Astrocyte of the spinal cord (primary cell): Measurements from ENCODE around the gene MAPKBP1.
"Not testable (repeated sequence)": the region's sequence is repeated elsewhere in the genome, so short reads cannot be mapped to it uniquely, and the experiment has no call there.

Experiments used
- DNase-seq: peaks from one replicate; pipeline ENCODE4 v3.0.0; 2011; ENCODE audit warnings: low read depth, low spot score
- H3K4me3 ChIP-seq: 2 replicates; pipeline ENCODE4 v1.5.1; 2011; ENCODE audit warnings: low read depth, mild to moderate bottlenecking, low read length, moderate library complexity
- in situ Hi-C: cut with HindIII; loops from 2 replicates; pipeline ENCODE4 v1.10.0; 2017; ENCODE audit warnings: low sequenced_read_pairs
- TF ChIP-seq, protein P1 (sequence below): IDR thresholded peaks from 2 replicates; pipeline ENCODE4 v1.5.1; 2012; ENCODE audit warnings: low read depth, mild to moderate bottlenecking, low read length, inconsistent platforms

MAPKBP1 gene, protein sequence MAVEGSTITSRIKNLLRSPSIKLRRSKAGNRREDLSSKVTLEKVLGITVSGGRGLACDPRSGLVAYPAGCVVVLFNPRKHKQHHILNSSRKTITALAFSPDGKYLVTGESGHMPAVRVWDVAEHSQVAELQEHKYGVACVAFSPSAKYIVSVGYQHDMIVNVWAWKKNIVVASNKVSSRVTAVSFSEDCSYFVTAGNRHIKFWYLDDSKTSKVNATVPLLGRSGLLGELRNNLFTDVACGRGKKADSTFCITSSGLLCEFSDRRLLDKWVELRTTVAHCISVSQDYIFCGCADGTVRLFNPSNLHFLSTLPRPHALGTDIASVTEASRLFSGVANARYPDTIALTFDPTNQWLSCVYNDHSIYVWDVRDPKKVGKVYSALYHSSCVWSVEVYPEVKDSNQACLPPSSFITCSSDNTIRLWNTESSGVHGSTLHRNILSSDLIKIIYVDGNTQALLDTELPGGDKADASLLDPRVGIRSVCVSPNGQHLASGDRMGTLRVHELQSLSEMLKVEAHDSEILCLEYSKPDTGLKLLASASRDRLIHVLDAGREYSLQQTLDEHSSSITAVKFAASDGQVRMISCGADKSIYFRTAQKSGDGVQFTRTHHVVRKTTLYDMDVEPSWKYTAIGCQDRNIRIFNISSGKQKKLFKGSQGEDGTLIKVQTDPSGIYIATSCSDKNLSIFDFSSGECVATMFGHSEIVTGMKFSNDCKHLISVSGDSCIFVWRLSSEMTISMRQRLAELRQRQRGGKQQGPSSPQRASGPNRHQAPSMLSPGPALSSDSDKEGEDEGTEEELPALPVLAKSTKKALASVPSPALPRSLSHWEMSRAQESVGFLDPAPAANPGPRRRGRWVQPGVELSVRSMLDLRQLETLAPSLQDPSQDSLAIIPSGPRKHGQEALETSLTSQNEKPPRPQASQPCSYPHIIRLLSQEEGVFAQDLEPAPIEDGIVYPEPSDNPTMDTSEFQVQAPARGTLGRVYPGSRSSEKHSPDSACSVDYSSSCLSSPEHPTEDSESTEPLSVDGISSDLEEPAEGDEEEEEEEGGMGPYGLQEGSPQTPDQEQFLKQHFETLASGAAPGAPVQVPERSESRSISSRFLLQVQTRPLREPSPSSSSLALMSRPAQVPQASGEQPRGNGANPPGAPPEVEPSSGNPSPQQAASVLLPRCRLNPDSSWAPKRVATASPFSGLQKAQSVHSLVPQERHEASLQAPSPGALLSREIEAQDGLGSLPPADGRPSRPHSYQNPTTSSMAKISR (N-terminal part only)

DNA sequence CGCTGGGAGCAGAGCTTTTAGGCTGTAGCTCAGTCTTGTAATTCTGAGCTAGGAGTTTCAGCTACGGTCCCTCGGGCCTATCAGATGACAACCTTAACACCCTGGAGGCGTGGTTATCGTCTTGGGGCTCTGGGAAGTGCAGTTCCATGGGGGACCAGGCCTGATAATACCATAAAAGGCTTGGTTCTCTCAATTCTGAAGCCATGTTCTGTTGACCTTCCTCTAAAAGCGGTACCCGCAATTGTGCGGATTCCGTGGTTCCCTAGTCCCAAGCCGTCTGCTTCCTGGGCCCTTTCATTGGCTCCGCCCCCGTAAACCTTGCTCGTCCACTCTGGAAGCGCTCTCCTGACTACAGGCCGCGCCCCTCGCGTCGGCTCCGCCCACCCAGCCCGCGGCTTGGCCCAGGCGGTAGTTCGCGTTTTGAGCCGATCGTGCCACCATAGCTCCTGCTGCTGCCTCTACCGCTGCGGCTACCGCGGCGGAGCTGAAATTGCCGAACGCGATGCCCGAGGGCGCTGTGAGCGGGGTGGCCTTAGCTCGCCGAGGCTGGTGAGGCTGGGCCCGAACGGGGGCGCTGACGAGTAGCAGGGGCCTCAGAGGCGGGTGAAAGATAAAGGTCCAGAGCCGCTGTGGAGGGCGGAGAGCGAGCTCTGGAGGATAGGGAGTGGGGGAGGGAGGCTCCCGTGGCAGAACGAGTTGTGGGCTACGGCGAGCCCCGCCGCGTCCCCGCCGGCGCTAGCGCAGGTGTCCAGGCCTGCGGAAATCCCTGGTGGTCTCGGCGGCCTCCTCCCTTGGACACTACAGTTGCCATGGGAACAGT is at the start of gene MAPKBP1:
TSS of gene MAPKBP1 (plus strand) at position 423 of the 820 bp plus-strand sequence. CDS start 792 bp downstream, outside the sequence.
- H3K4me3 ChIP-seq = peak within 1 kb of the TSS; percentile 76
- in situ Hi-C loops = no loop called here
- DNase-seq = peak; percentile 99
- TF ChIP-seq, protein P1, sequence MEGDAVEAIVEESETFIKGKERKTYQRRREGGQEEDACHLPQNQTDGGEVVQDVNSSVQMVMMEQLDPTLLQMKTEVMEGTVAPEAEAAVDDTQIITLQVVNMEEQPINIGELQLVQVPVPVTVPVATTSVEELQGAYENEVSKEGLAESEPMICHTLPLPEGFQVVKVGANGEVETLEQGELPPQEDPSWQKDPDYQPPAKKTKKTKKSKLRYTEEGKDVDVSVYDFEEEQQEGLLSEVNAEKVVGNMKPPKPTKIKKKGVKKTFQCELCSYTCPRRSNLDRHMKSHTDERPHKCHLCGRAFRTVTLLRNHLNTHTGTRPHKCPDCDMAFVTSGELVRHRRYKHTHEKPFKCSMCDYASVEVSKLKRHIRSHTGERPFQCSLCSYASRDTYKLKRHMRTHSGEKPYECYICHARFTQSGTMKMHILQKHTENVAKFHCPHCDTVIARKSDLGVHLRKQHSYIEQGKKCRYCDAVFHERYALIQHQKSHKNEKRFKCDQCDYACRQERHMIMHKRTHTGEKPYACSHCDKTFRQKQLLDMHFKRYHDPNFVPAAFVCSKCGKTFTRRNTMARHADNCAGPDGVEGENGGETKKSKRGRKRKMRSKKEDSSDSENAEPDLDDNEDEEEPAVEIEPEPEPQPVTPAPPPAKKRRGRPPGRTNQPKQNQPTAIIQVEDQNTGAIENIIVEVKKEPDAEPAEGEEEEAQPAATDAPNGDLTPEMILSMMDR = peak; percentile 87

DNA sequence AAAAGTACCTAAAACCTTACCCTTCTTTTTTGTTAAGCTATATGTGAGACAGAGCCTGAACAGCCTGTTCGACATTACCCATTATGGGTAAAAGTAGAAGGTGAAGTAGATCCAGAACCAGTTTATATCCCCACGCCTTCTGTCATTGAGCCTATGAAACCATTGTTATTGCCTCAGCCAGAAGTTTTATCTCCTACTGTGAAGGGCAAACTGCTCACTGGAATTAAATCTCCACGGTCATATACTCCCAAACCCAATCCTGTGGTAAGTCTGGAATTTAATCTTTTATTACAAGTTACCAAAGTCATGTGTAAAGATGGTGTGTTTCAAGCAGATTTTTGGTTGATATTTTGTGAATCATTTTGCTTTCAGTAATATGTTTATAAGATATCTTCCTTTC is 47.1 kb upstream of the MAPKBP1 start:
- peak; percentile 48 for DNase-seq
- TF ChIP-seq, protein P1 = no peak
- H3K4me3 ChIP-seq = no peak overlapping the region
- in situ Hi-C loops = no loop called here

DNA sequence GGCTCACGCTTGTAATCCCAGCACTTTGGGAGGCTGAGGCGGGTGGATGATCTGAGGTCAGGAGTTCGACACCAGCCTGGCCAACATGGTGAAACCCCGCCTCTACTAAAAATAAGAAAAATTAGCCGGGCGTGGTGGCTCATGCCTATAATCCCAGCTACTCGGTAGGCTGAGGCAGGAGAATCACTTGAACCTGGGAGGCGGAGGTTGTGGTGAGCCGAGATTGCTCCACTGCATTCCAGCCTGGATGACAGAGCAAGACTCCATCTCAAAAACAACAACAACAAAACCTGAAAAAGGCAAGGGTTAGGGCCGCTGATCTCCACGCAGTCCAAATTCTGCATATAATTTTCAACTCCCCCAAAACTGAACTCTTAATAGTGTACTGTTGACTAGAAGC is 46.2 kb upstream of the MAPKBP1 start:
- in situ Hi-C loops, DNase-seq: not testable (repeated sequence)

DNA sequence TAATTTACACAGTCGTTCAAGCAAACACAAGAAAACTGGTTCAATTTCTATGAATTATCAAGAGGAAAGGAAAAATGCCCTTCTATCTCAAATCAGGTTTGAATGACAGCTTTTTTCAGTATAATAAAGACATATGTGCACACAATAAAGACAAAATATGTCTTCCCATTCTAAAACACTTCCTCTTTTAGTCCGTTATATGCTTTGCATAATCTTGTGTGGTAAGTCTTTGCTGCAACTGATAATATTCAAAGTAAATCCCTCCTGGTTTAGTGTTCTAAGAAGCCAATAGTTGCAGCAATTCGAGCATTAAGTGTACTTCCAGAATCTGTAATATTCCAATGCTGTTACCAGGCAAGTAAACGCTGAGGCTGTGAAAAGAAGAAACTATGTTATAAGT is 43.7 kb upstream of the MAPKBP1 start:
- H3K4me3 ChIP-seq = no peak overlapping the region
- DNase-seq = no peak
- in situ Hi-C loops = no loop called here
- TF ChIP-seq, protein P1 = no peak

More for the DNA sequence above, 46.2 kb upstream of the MAPKBP1 start:
- H3K4me3 ChIP-seq = not testable (repeated sequence)

DNA sequence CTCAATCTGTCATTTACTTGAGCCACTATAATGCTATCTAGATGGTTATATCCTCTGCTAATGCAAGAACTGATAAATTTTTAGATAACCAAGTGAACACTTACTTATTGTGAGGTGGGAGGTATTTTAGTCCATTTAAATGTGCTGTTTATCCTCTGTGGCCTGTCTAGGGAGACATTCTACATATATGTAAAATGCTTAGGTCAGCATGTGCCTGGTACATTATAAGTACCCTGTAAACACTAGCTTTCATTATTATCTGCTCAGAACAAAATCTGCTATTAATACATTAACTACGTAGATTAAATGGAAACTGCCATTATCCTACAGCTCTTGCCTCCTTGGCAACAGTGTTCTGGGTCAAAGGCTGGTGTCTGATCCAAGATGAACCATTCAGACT is 41.8 kb upstream of the MAPKBP1 start:
- in situ Hi-C loops = no loop called here
- H3K4me3 ChIP-seq = no peak overlapping the region
- TF ChIP-seq, protein P1 = no peak
- DNase-seq = no peak

DNA sequence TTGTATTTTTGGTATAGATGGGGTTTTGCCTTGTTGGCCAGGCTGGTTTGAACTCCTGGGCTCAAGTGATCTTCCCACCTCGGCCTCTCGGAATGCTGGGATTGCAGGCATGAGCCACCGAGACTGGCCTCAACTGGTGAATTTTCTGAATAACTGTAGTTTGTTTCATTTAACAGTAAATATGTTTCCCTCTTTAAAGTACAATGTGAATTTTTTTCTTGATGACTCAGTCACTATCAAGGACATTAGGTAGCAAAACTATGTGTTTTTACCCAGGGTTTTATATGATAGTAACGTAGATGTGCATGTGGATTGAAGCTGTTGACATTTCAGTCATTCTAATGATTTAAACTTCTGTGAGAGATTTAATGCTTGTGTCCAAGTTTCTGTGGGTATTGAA is 40.2 kb upstream of the MAPKBP1 start:
- in situ Hi-C loops = no loop called here
- no peak for DNase-seq

More for the DNA sequence above, 40.2 kb upstream of the MAPKBP1 start:
- TF ChIP-seq, protein P1 = no peak
- H3K4me3 ChIP-seq = no peak overlapping the region
